ENCODE results near the gene DNAJB6.

DNAJB6 gene

GRCh38 chr7:157396316-157397035 lies 59.7 kb downstream of the DNAJB6 start:
- DNase-seq (ENCODE audit: low spot score): no peak

DNA sequence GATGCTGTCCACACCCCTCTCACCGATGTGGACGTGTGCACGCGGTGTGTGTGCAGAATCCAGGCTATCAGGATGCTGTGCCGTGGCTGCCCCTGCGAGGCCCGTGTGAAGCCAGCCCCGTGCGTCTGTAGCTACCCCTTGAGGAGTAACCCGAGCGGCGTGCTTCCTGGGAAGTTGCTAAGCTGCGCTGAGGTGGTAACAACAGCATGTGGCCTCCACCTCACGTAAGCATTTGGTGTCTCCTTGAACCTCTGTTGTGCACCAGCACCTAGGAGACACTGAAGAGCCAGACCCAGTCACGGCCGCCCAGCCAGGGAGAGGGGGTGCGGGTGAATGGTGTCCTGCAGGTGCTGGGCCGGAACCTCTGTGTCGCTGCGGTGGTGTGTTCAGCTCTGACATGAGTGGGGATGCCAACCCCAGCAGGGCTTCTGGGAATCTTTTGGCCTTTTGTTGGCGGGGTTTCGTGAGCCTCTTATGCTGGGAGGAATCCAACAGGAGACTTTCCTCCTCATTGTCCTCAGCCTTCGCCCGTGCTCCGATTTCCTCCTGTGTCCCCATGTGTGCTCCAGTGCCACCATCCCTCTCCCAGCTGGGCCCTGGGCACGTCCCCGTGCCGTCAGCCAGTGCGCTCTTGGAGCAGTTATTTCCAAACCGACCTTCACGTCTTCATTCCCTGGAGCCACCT lies 60.4 kb downstream of the DNAJB6 start:
- no peak for DNase-seq (ENCODE audit: low spot score)

GRCh38 chr7:157397731-157398691 lies 61.2 kb downstream of the DNAJB6 start:
- DNase-seq (ENCODE audit: low spot score): peak; percentile 19

DNA sequence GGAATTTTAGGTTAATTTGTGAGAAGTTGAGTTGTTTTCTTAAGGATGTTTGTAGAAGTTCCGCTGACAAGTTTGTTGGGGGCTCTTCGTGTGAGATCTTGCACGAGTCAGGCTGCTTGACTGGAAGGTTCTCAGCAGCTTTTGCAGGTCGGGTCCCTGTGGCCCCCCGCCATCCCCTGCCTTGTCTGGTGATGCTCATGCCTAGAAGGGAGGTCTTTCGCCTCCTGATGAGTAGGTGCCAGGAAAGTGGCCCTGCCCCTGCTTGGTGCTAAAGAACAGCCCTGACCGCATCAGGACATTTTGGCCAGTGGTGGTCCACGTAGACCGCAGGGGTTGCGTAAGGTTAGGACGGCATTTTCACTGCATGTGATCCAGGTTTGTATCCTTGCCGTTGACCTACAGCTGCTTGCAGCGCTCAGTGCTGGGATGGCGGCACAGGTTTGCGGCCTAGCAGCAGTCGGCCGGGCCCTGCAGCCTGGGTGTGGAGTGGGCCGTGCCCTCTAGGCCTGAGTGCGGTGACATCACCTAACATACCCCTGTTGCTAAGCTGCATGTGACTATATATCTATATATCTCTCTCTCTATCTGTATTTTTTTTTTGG lies 62.4 kb downstream of the DNAJB6 start:
- DNase-seq (ENCODE audit: low spot score): no peak

DNA sequence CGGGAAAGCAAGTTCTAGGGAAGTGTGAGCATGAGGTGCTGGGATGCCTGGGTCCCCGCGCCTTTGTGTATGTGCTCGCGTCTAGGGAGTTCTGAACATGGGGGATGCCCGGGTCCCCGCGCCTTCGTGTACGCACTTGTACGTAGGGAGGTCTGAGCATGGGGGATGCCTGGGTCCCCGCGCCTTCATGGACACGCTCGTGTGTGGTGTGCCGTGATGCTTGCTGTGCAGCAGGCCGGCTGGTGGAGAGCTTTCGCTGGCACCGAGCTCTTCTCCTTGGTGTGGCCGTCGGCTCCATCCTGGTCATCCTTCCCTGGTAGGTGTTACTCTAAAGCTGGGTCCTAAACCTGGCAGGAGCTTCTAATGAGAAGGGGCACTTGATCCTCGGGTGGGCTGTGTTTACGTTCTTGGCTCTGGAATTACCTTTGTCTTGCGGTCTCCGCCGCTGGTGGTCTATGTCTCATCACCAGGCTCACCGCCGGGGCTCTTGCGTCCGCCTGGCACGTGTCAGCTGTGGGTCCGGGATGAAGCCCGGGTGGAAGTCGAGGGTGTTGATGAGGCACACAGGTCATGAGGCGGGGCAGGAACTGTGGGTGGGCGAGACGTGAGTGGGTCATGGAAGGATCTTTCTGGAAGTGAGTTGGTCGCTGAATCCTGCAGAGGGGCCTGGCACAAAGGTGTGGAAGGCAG lies 63.5 kb downstream of the DNAJB6 start:
- DNase-seq (ENCODE audit: low spot score): no peak

GRCh38 chr7:157401567-157402387 lies 65.0 kb downstream of the DNAJB6 start:
- DNase-seq (ENCODE audit: low spot score): no peak

DNA sequence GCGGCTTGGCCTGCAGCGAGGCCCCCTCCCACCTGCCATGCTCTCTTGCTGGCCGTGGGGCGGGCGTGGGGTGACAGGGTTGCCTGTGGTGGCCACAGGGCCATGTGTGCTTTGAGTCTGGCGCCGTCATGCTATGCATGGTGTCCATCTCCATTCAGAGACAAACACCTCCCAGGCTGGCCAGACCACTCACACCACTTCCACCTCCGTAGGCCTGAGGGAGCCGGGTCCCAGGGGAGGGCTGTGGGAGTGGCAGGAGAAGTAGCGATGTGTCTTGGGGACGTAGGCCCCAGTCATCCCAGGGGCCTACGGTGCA lies 65.5 kb downstream of the DNAJB6 start:
- no peak for DNase-seq (ENCODE audit: low spot score)

DNA sequence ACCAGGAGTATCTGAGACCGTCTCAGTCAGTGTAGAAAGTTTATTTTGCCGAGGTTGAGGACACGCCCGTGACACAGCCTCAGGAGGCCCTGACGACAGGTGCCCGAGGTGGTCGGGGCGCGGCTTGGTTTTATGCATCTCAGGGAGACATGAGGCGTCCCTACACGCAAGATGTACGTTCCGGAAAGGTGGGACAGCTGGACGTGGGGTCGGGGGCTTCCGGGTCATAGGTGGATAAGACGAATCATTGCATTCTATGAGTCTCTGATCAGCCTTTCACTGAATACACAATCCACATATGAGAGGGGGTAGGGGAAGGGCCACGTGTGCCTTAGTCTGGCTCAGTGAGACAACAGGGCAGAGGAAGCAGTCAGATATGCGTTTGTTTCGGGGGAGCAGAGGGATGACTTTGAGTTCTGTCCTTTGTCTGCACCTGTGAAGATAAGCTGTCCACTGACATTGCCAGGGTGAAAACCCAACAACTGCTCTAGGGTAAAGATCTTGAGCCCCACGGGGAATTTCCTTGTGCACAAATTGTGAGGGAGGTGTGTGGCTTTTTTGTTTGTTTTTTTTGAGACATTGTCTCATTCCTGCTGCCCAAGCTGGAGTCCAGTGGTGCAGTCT lies 66.2 kb downstream of the DNAJB6 start:
- no peak for DNase-seq (ENCODE audit: low spot score)

GRCh38 chr7:157403646-157404401 lies 67.0 kb downstream of the DNAJB6 start:
- no peak for DNase-seq (ENCODE audit: low spot score)

DNA sequence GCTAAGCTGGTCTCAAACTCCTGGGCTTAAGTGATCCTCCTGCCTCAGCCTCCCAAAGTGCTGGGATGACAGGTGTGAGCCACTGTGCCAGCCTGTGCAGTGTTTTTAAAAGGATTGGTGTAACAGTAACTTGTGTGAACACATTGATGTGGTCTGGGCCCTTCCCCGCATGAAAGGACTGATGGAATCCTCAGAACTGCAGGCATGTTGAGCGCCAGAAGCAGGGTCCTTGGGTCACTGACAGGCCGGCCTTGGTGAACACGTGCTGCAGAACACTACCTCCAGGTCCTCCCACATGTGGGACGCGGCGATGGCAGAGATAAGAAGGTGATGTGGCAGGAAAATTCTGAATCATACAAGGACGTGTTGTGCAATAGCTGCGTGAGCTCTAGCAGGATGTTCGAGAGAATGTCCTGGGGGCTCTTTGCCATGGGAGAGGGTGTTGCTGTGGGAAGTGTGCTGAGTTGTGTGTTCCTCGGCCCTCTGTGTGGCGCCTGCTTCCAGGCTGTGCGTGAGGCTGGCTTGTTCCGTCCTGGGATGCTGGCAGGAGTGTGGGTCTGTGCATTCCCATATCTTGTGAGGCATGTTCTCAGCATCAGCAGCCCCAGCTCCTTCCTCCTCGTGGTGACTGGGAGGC lies 68.2 kb downstream of the DNAJB6 start:
- no peak for DNase-seq (ENCODE audit: low spot score)

DNA sequence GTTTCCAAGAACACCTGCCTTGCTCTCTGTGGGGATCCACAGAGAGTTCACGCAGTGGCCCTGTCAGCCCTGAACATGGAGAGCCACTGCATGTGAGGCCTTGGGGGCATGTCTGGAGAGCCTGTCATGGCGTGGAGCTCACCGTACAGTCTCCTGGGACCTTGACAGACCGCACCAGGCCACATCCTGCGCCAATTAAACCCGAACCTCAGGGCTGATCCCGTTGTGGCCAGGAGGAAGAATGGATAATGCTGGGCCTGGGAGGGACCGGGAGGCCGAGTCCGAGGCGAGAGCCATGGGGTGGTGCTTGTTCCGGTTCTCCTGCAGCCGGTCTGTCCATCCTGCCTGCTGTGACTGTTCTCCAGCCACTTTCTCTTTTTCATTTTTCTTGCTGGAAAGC lies 68.7 kb downstream of the DNAJB6 start:
- no peak for DNase-seq (ENCODE audit: low spot score)

DNA sequence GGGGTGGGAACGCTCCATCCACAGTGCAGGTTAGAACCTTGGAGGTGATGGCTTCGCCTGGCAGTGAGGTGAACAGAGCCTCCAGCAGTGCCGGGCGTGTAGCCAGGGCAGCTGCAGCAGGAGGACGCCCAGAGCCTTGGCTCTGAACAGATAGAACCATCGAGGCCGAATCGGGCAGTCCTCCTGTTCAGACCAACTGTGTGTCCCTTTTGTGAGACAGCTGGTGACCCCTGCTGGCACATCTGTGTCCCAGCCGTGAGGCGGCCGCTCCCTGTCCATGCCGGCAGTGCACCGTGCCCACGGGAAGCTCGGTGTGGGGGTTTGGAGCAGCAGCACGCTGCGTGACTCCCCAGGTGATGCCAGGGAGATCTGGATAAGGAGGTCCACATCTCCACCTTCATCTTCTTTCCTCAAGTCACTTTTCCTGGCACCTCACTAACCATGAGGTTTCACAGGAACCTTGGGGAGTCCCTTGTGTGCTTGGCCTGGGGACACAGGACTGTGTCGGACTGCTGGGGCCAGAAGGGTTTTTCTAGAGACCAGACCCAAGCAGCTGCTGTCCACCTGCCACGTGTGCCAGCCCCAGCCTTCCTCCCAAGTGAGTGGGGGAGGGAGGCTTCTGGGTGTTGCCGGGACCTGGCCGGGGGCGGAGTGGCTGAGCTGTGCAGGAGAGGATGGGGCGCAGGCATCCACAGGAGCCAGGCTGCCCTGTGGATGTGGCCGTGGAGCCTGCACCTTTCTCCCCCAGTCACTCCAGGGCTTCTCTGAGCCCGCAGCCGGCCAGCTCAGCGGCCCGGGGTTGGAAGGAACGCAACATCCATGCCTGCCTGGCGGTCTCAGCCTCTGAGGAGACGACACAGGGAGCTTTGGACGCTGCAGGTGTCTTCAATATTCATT lies 69.4 kb downstream of the DNAJB6 start:
- no peak for DNase-seq (ENCODE audit: low spot score)

DNA sequence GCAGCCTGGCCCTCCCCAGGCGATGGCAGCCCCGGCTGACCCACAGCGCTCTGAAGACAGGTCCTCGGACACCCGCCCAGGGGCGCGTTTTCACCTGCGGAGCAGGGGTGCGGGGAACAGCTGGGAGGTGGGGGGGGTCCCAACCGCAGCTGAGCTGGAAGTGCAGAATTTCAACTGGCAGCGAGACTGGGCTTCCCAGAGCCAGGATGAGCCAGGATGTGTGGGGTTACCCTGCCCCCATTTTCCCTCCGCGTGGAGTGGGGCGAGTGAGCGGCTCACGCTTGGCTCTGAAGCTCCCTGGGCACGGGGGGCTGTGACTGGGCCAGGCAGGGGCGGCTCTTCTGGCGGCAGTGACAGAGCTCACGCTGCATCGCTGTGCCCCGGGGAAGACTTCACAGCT lies 70.2 kb downstream of the DNAJB6 start:
- no peak for DNase-seq (ENCODE audit: low spot score)

GRCh38 chr7:157407512-157408257 lies 70.9 kb downstream of the DNAJB6 start:
- no peak for DNase-seq (ENCODE audit: low spot score)

- DNase-seq (ENCODE audit: low spot score): no peak
Observed at GRCh38 chr7:157408258-157409101, 71.7 kb downstream of the DNAJB6 start.

DNA sequence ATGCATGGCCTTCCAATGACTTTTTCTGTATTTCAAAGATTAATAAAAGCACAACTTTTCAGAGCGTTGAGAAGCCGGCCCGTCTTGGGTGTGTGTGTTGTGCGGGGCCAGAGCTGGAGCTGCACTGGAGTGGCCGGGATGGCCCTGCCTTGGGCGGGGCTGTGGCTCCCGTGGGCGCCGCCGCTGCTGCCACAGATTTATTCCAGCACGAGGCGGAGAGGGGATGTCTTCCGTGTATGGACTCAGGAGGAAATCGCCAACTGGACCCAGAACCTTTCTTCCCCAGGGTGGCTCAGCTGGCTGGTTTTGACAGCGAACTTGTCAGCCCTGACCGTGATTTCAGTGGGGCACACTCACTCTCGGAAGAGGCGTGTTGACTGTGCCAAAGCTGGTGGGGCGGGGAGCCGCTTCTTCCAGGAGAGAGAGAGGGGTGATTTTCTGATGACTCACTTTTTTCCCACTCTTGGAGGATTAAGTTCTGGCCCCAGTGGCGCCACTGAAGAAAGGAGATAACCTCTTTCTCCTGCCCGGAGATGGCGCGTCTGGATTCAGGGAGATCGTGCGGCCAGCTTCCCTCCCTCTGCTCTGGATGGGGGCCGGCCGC lies 72.4 kb downstream of the DNAJB6 start:
- DNase-seq (ENCODE audit: low spot score): no peak

All from kidney capillary endothelial cell (primary cell).